Smooth muscle cell (in vitro differentiated cells): ENCODE results near the gene GID4. TPM values are rescaled to one million over a fixed set of nuclear protein-coding genes. Genes with fewer than 3 reads are reported as not detected.

Experiments used
- DNase-seq: peaks from one replicate; lab custom pipeline; 2025; ENCODE audit not compliant: unreplicated experiment; lab: John Stamatoyannopoulos, UW
- H2AFZ ChIP-seq: fragments of 200-600 bp; sonication (generic); 2 replicates; pipeline ENCODE4 v1.6.0; 2016; ENCODE audit warnings: antibody characterized with exemption, low read depth, mild to moderate bottlenecking
- H3F3A ChIP-seq: fragments of 200-600 bp; sonication (generic); 2 replicates; pipeline ENCODE4 v1.6.0; 2017; ENCODE audit warnings: antibody characterized with exemption, low read depth
- H3K27ac ChIP-seq: fragments of 200-600 bp; sonication (generic); 2 replicates; pipeline ENCODE4 v1.5.1; 2016; ENCODE audit warnings: low read depth, mild to moderate bottlenecking
- H3K27me3 ChIP-seq: fragments of 200-600 bp; sonication (generic); 2 replicates; pipeline ENCODE4 v1.6.1; 2016; ENCODE audit warnings: low read depth, mild to moderate bottlenecking
- H3K36me3 ChIP-seq: fragments of 200-600 bp; sonication (generic); 2 replicates; pipeline ENCODE4 v1.5.1; 2016; ENCODE audit warnings: low read depth
- H3K4me1 ChIP-seq: fragments of 200-600 bp; sonication (generic); 2 replicates; pipeline ENCODE4 v1.5.1; 2016; ENCODE audit warnings: low read depth
- H3K4me2 ChIP-seq: fragments of 200-600 bp; sonication (generic); 2 replicates; pipeline ENCODE4 v1.6.0; 2016; ENCODE audit warnings: mild to moderate bottlenecking
- H3K4me3 ChIP-seq: fragments of 200-600 bp; sonication (generic); 2 replicates; pipeline ENCODE4 v1.5.1; 2016; ENCODE audit warnings: mild to moderate bottlenecking
- H3K79me2 ChIP-seq: fragments of 200-600 bp; sonication (generic); 2 replicates; pipeline ENCODE4 v1.6.0; 2016; ENCODE audit warnings: low read depth, mild to moderate bottlenecking
- H3K9ac ChIP-seq: fragments of 200-600 bp; sonication (generic); 2 replicates; pipeline ENCODE4 v1.6.0; 2016; ENCODE audit warnings: low read depth
- H3K9me3 ChIP-seq: fragments of 200-600 bp; sonication (generic); replicated peaks from 2 replicates; pipeline ENCODE4 v1.5.1; 2016; ENCODE audit warnings: low read depth
- H4K20me1 ChIP-seq: fragments of 200-600 bp; sonication (generic); 2 replicates; pipeline ENCODE4 v1.6.0; 2016; ENCODE audit warnings: low read depth
- CTCF ChIP-seq: fragments of 200-600 bp; sonication (generic); IDR thresholded peaks from 2 replicates; pipeline ENCODE4 v1.5.1; 2017; ENCODE audit warnings: borderline replicate concordance, mild to moderate bottlenecking, antibody characterized with exemption; ENCODE audit not compliant: insufficient read depth, poor library complexity, severe bottlenecking
- WGBS: methylation state at CpG from one replicate; pipeline ENCODE4 v1.1.7; 2016; ENCODE audit warnings: low lambda C conversion rate; 5-methylcytosine and 5-hydroxymethylcytosine counted together
- polyA plus RNA-seq: library from polyadenylated mRNA; unstranded; fragments of >200 nt; fragmentation: Nextera tagmentation; extraction: Ambion mirVana; gene quantifications from 2 replicates; pipeline ENCODE4 v1.2.1, GENCODE V29; 2016
- total RNA-seq: library from RNA; depleted of rRNA; stranded (reverse); fragments of >200 nt; gene quantifications from 2 replicates; pipeline ENCODE4 v1.2.3, GENCODE V29; 2014

The GID4 gene
- total and polyA plus RNA-seq, 2 experiments from 2014 or later = 6.1 to 7.7 TPM

DNA sequence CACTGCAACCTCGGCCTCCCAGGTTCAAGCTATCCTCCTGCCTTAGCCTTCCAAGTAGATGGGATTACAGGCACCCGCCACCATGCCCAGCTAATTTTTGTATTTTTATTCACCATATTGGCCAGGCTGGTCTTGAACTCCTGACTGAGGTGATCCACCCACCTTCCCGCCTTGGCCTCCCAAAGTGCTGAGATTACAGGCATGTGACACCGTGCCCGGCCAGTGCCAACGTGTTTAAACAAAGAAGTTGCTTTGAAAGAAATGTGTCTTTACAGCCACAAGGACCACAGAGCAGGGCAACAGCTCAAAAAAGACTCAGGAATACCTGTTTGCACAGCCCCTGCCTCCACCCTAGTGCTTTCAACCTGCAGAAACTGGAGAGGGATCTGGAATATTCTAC lies 25.2 kb upstream of the GID4 start:
- Histone ChIP-seq H2AFZ (no peak overlapping the region), H3K4me2 (no peak overlapping the region), H3K36me3 (no peaks in the 10 kb centered on the region), H4K20me1 (no peaks in the 10 kb centered on the region), H3K4me3 (no peak overlapping the region), H3K27me3 (no peaks in the 10 kb centered on the region), H3F3A (no peaks in the 10 kb centered on the region), H3K9me3 (no peaks in the 10 kb centered on the region), H3K27ac (no peak overlapping the region), H3K4me1 (no peaks in the 10 kb centered on the region), H3K79me2 (no peaks in the 10 kb centered on the region), H3K9ac (no peak overlapping the region)
- no peak for DNase-seq
- no peak for TF ChIP-seq CTCF
- 96% methylated on average over 6 of the region's 6 CpGs for WGBS

GRCh38 chr17:18015593-18015992 lies 23.6 kb upstream of the GID4 start:
- 96% methylated on average over 5 of the region's 5 CpGs for WGBS
- no peak overlapping the region for H3K4me2 ChIP-seq
- H3K27ac ChIP-seq = no peak overlapping the region
- no peaks in the 10 kb centered on the region for H4K20me1 ChIP-seq
- no peaks in the 10 kb centered on the region for H3K27me3 ChIP-seq
- no peaks in the 10 kb centered on the region for H3K9me3 ChIP-seq
- H3K4me1 ChIP-seq = no peaks in the 10 kb centered on the region
- H2AFZ ChIP-seq = no peak overlapping the region
- no peaks in the 10 kb centered on the region for H3K36me3 ChIP-seq
- H3K9ac ChIP-seq = no peak overlapping the region
- no peak for TF ChIP-seq CTCF
- DNase-seq = no peak
- no peak overlapping the region for H3K4me3 ChIP-seq
- no peaks in the 10 kb centered on the region for H3K79me2 ChIP-seq
- no peaks in the 10 kb centered on the region for H3F3A ChIP-seq

DNA sequence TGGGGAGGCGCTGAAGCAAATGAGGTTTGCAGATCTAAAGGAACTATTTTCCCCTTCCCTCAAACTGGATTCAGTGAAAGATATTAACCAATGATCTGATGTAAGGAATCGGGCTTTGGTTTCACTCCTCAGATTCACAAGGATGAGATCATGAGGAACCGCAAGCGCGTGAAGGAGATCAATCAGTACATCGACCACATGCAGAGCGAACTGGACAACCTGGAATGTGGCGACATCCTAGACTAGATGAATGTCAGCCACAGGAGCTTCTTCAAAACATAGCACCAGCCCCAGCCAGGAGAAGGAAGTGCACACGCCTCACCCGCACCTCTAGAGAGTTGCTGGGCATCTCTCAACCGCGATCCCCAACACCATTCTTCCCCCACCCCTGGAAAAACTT lies 22.8 kb upstream of the GID4 start:
- Histone ChIP-seq H3K4me2 (no peak overlapping the region), H2AFZ (no peak overlapping the region), H3K27me3 (no peaks in the 10 kb centered on the region), H3K4me1 (no peaks in the 10 kb centered on the region), H3K79me2 (no peaks in the 10 kb centered on the region), H3F3A (no peaks in the 10 kb centered on the region), H4K20me1 (no peaks in the 10 kb centered on the region), H3K4me3 (no peak overlapping the region), H3K9ac (no peak overlapping the region), H3K9me3 (no peaks in the 10 kb centered on the region), H3K36me3 (no peaks in the 10 kb centered on the region), H3K27ac (no peak overlapping the region)
- TF ChIP-seq CTCF = no peak
- DNase-seq = no peak
- 95% methylated on average over 12 of the region's 12 CpGs for WGBS

- Histone ChIP-seq H3F3A (no peaks in the 10 kb centered on the region), H3K79me2 (no peaks in the 10 kb centered on the region), H3K9ac (no peak overlapping the region), H3K27ac (no peak overlapping the region), H2AFZ (no peak overlapping the region), H4K20me1 (no peaks in the 10 kb centered on the region), H3K4me3 (no peak overlapping the region), H3K4me2 (peak overlapping the region; percentile 35), H3K36me3 (no peaks in the 10 kb centered on the region), H3K9me3 (no peaks in the 10 kb centered on the region), H3K4me1 (no peaks in the 10 kb centered on the region), H3K27me3 (no peaks in the 10 kb centered on the region)
- DNase-seq = no peak
- WGBS = 42% methylated on average over 3 of the region's 3 CpGs
- TF ChIP-seq CTCF = no peak
These were observed 21.2 kb upstream of the GID4 start for GRCh38 chr17:18017958-18018357.
